Measurements from ENCODE around the gene UROC1.

UROC1 gene

DNA sequence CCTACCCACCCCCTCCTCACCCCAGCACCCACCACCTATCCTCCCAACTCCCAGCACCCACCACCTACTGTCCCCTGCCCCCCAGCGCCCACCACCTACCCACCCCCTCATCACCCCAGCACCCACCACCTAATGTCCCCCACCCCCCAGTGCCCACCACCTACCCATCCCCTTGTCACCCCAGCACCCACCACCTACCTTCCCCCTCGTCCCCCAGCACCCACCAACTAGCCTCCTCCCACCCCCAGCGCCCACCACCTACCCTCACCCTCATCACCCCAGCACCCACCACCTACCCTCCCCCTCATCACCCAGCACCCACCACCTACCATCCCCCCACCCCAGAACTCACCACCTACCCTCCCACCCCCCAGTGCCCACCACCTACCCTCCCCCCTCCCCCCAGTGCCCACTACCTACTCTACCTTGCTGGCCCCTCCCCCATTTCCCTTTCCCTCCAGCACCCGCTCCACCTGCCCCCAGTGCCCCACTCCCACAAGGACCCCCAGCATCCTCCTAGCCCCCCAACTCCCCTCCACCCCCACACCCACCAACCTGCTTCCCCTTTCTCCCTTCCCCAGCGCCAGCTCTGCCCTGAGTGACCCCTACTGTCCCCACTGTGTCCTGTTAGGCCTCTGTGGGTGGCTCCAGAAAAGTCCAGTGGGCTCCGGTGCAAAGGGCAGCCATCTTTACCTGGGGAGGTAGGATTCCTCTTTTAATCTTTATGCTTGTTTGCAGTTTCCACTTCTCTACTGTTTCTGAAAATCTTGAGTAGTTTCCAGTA lies 1.2 kb downstream of the UROC1 start:
- no peak for DNase-seq (ENCODE audit: low spot score)

GRCh38 chr3:126515066-126515706 lies 2.4 kb downstream of the UROC1 start:
- no peak for DNase-seq (ENCODE audit: low spot score)

GRCh38 chr3:126514161-126514560 lies 3.4 kb downstream of the UROC1 start:
- DNase-seq (ENCODE audit: low spot score): no peak

DNA sequence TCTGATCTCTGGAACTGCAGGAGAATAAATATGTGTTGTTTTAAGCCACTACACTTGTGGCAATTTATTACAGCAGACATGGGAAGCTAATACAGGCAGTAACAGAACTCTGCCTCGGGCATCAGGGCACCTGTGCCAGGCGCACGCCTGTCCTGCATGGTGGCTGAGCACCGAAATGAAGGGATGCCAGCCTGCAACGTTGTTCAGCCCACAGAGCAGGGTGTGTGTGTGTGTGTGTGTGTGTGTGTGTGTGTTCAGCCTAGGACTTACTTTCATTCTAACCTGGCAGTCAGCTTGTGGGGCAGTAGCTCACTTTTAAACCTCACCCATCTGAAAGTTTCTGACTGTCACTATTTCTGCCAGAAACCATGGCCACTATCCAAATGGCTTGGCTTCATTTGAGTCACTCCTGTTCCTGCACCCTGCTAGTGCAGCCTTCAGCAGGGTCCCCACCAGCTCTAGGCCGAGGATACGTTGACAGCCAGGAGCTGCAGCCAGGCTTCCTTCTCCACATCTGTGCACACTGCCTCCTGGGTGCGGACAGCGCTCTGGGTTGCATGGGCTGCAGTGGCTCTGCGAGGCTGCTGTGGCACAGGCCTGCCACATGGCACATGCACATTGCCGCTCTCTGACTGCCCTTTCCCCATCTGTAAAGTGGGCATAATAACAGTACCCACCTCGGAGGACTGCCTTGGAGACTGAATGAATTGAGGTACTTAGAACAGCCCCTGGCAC lies 4.5 kb downstream of the UROC1 start:
- no peak for DNase-seq (ENCODE audit: low spot score)

DNA sequence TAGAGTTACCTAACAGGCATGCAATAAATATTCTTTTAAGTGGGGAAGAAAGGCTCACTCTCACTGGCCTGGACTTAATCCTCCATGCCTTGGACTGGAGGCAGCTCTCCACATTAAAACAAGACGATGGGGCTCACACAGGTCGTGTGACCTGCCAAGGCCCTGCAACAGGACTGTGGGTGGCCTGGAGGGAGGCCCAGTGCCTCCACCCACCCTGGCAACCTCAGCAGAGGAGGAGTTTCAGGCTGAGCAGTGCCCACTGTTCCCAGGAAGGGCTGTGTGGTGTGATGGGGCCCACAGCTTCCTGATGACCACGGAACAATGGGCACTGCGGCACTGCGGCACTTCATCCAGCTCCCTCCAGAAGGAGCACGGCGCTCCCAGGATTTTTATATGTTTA lies 5.5 kb downstream of the UROC1 start:
- no peak for DNase-seq (ENCODE audit: low spot score)

DNA sequence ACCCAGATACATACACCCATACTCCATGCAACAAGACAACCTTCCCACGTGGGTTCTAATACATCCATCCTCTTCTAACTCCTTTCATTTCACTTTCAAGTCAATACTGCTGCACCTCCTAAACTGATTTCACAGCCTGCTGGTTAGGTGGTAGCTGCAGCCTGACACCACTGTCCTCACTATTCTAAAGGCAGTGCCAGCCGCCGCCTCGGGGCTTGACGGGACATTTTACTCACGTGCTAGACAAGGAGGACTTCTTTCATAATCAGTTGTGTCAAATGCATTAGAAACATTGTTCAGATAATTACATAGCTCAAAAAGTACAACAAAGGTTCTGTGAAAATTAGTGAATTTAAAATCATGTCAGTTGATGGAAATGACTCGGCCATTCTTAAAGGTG lies 6.3 kb downstream of the UROC1 start:
- DNase-seq (ENCODE audit: low spot score): no peak

- no peak for DNase-seq (ENCODE audit: low spot score)
Observed at GRCh38 chr3:126510308-126510910, 7.2 kb downstream of the UROC1 start.

DNA sequence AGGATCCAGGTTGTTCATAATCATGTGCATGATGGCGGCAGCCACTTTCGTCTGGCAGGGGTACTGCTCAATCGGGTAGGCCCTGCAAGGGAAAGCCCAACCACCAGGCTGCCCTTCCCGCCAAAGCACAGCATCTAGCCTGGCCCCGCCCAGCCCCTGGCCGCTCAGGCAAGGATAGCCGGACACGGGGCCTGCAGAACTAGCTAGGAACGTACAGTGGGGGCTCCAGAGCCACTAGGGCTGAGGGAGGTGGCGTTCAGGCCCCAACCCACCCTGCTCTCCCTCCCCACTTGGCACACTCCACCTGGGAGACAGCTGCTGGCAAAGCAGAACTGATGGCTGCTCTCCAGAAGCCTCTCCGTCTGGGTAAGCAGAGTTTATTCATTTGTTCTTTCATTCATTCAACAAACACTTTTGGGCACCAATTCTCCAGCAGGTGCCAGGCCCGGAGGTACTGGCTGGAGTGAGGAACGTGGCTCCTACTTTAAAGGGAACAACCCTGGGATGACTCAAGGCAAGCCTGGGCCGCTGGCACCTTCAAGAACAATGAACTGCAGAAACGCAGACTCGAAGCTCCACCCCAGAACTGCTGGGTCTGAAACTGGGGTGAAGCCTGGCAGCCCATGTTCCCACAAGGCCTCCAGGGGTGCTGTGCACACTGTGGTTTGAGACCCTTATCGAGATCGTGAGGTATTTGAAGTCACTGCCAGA lies 7.8 kb downstream of the UROC1 start:
- no peak for DNase-seq (ENCODE audit: low spot score)

GRCh38 chr3:126508564-126508964 lies 9.0 kb downstream of the UROC1 start:
- no peak for DNase-seq (ENCODE audit: low spot score)

- DNase-seq (ENCODE audit: low spot score): no peak
Observed at GRCh38 chr3:126507886-126508285, 9.7 kb downstream of the UROC1 start.

DNA sequence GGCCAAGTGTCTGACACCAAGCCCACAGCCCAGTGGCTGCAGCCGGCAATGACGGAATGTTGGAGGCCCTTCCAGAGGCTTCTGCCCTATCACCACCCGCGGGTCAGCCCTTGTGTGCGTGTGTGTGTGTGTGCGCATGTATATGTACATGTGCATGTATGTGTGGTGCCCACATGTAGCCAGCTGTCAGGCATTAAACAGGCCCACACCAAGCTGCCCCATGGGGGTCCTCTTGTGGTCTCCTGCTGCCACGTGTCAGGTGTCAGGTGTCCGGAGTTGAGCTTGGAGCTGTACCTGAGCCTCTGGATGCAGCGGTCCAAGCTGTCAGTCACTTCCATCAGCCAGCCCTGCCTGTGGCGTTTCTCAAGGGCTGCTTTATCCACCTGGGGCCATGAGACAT lies 13.9 kb downstream of the UROC1 start:
- DNase-seq (ENCODE audit: low spot score): no peak

- DNase-seq (ENCODE audit: low spot score): no peak
Observed at GRCh38 chr3:126502656-126503055, 14.9 kb downstream of the UROC1 start.

DNA sequence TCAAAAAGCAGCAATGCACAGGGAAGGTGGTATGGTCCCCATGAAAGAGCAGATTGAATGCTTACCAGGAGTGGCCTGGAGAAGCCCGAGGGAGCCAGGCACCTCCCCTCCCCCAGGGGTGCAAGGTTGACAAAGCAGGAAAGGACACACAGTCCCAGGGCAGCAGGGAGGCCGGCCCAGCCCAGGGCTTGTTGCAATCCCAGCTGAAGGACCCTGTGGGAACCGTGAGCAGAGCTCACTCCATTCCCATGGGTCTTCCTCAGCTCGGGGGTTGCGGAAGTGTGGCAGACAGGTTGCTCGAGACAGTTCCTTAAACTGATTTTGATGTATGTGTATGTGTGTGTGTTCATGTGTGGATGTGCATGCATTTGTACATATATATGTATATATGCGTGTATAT lies 15.8 kb downstream of the UROC1 start:
- no peak for DNase-seq (ENCODE audit: low spot score)

GRCh38 chr3:126501054-126501453 lies 16.5 kb downstream of the UROC1 start:
- no peak for DNase-seq (ENCODE audit: low spot score)

GRCh38 chr3:126500016-126500415 lies 17.6 kb downstream of the UROC1 start:
- no peak for DNase-seq (ENCODE audit: low spot score)

- DNase-seq (ENCODE audit: low spot score): no peak
Observed at GRCh38 chr3:126499401-126499800, 18.2 kb downstream of the UROC1 start.

- no peak for DNase-seq (ENCODE audit: low spot score)
Observed at GRCh38 chr3:126498929-126499328, 18.6 kb downstream of the UROC1 start.

GRCh38 chr3:126498461-126498860 lies 19.1 kb downstream of the UROC1 start:
- DNase-seq (ENCODE audit: low spot score): no peak

GRCh38 chr3:126497956-126498355 lies 19.6 kb downstream of the UROC1 start:
- no peak for DNase-seq (ENCODE audit: low spot score)

GRCh38 chr3:126496894-126497850 lies 20.4 kb downstream of the UROC1 start:
- no peak for DNase-seq (ENCODE audit: low spot score)

- DNase-seq (ENCODE audit: low spot score): no peak
Observed at GRCh38 chr3:126495786-126496185, 21.8 kb downstream of the UROC1 start.

Data from hematopoietic multipotent progenitor cell treated with erythropoietin and hydrocortisone succinate and interleukin-3 and kit ligand, for 15 days (in vitro differentiated cells).